T-cell (primary cell): Measurements from ENCODE around the gene UNC93A. TPM values are rescaled to one million over a fixed set of nuclear protein-coding genes. Genes with fewer than 3 reads are reported as not detected.
"Not testable (repeated sequence)": the region's sequence is repeated elsewhere in the genome, so short reads cannot be mapped to it uniquely, and the experiment has no call there.

Source experiments
- ATAC-seq, 4 experiments: fragments of 200-7000 bp in 3 of 4; fragments of 150-1000 bp in 1 of 4; cut with Tn5 transposase; replicated peaks in 1 of 4; 1 replicate in 3 of 4; 2 replicates in 1 of 4; pipeline ENCODE4 v1.10.0; 2021; ENCODE audit warnings: moderate library complexity in 3 of 4, mild to moderate bottlenecking in 2 of 4, moderate number of reproducible peaks in 1 of 4
- CTCF ChIA-PET, 2 donors: fragments of 300-600 bp; sonication (Branson Sonifier 250); formaldehyde crosslinking; loops; one replicate each; lab custom pipeline; 2022; ENCODE audit warnings: antibody characterized with exemption in 2 of 2; lab: Charles Lee
- POLR2A ChIA-PET, 2 donors: fragments of 300-600 bp; sonication (Branson Sonifier 250); formaldehyde crosslinking; loops; one replicate each; lab custom pipeline; 2022; ENCODE audit warnings: antibody characterized with exemption in 2 of 2; lab: Charles Lee
- DNase-seq, 35 experiments: peaks; one replicate each; pipeline versions ENCODE4 v3.0.0 to v3.0.0-alpha.2; 2013 to 2023
- H3K27ac ChIP-seq: one replicate; pipeline ENCODE4 v1.5.1; 2013; ENCODE audit warnings: low read length
- H3K27me3 ChIP-seq, 2 experiments: replicated peaks in 1 of 2; 1 replicate in 1 of 2; 2 replicates in 1 of 2; pipeline versions ENCODE4 v1.6.1 to v1.7.0; 2013; ENCODE audit warnings: low read length in 1 of 2, mixed read lengths in 1 of 2; ENCODE audit not compliant: control insufficient read depth in 2 of 2, insufficient read depth in 2 of 2; ENCODE audit errors: extremely low read depth in 1 of 2
- H3K36me3 ChIP-seq, 2 donors: 1 replicate in 1 of 2; 2 replicates in 1 of 2; pipeline versions ENCODE4 v1.6.1 to v1.7.0; 2013; ENCODE audit warnings: low read length in 1 of 2; ENCODE audit not compliant: control insufficient read depth in 2 of 2, insufficient read depth in 1 of 2; ENCODE audit errors: extremely low read depth in 1 of 2
- H3K4me1 ChIP-seq, 2 experiments: 1 replicate in 1 of 2; 2 replicates in 1 of 2; pipeline versions ENCODE4 v1.6.1 to v1.7.0; 2013; ENCODE audit warnings: low read length in 2 of 2, mixed read lengths in 1 of 2; ENCODE audit not compliant: insufficient read depth in 2 of 2, control insufficient read depth in 1 of 2; ENCODE audit errors: extremely low read depth in 1 of 2
- H3K4me3 ChIP-seq, 2 donors: 1 replicate in 1 of 2; 2 replicates in 1 of 2; pipeline versions ENCODE4 v1.5.1 to v1.7.0; 2013; ENCODE audit warnings: mild to moderate bottlenecking in 2 of 2, low read length in 1 of 2, moderate library complexity in 1 of 2; ENCODE audit not compliant: control insufficient read depth in 1 of 2; ENCODE audit errors: extremely low read depth in 1 of 2
- H3K9me3 ChIP-seq: 2 replicates; pipeline ENCODE4 v1.7.0; 2013
- H3K27ac Mint-ChIP-seq, 2 donors: one replicate each; pipeline ENCODE4 v1.8.0; 2020 to 2021; ENCODE audit warnings: mild to moderate bottlenecking in 2 of 2, mixed read lengths in 2 of 2
- H3K27me3 Mint-ChIP-seq, 2 donors: one replicate each; pipeline ENCODE4 v1.8.0; 2021 to 2022; ENCODE audit warnings: mixed read lengths in 2 of 2
- H3K36me3 Mint-ChIP-seq: one replicate; pipeline ENCODE4 v1.8.0; 2021; ENCODE audit warnings: mixed read lengths
- H3K4me1 Mint-ChIP-seq, 3 donors: one replicate each; pipeline ENCODE4 v1.8.0; 2020 to 2022; ENCODE audit warnings: mixed read lengths in 3 of 3, mild to moderate bottlenecking in 1 of 3
- H3K4me3 Mint-ChIP-seq, 3 donors: one replicate each; pipeline ENCODE4 v1.8.0; 2020 to 2022; ENCODE audit warnings: mild to moderate bottlenecking in 3 of 3, mixed read lengths in 3 of 3, moderate library complexity in 3 of 3
- H3K9me3 Mint-ChIP-seq, 3 donors: one replicate each; pipeline ENCODE4 v1.8.0; 2020 to 2022; ENCODE audit warnings: mixed read lengths in 3 of 3
- WGBS: methylation state at CpG from one replicate; pipeline ENCODE4 v1.1.5; 2013; ENCODE audit warnings: missing lambda C conversion rate; ENCODE audit not compliant: insufficient coverage; 5-methylcytosine and 5-hydroxymethylcytosine counted together
- total RNA-seq, 35 experiments: library from RNA in 6 of 35; stranded (reverse) in 6 of 35; fragments of 120-200 nt in 1 of 35; gene quantifications; one replicate each; pipeline versions ENCODE4 v1.2.1 to v1.2.4 and lab custom pipeline; 2013 to 2026

The UNC93A gene
- total RNA-seq (not detected), total RNA-seq (lab: John Stamatoyannopoulos, UW) (0 reads per million in 29 experiments)
- total RNA-seq (2013): not detected

GRCh38 chr6:167290786-167291622 lies at the start of gene UNC93A:
Gene UNC93A (plus strand): TSS chr6:167291315. CDS start chr6:167291490, 175 bp downstream.
- Mint-ChIP-seq H3K27me3 (peaks cover 6 to 8% of the 10 kb centered on the region in 2 donors), H3K9me3 (no peaks in the 10 kb centered on the region), H3K27ac (no peak within 1 kb of the TSS), H3K36me3 (no peaks in the 10 kb centered on the region), H3K4me1 (no peaks in the 10 kb centered on the region), H3K4me3 (no peak within 1 kb of the TSS)
- no peak for ATAC-seq
- CTCF ChIA-PET: interaction anchor here in 1 of 2 donors (0.5 to 1.1 kb wide), 3 partner anchors 203 to 910 kb away, joined by 3 to 4 read pairs (median 3); no protein-coding TSS in a partner anchor
- no peaks in the 10 kb centered on the region for H3K9me3 ChIP-seq
- POLR2A ChIA-PET: interaction anchor here in 1 of 2 donors (0.6 kb wide), 1 partner anchor 75 kb away, joined by 7 read pairs; no protein-coding TSS in a partner anchor
- peaks cover 0 to 3% of the 10 kb centered on the region in 2 experiments for H3K4me1 ChIP-seq
- 20% methylated on average over 2 of the region's 7 CpGs for WGBS
- no peak for DNase-seq
- H3K4me3 ChIP-seq: no peak within 1 kb of the TSS
- no peak within 1 kb of the TSS for H3K27ac ChIP-seq
- peaks cover 0 to 22% of the 10 kb centered on the region in 2 experiments for H3K27me3 ChIP-seq
- no peaks in the 10 kb centered on the region for H3K36me3 ChIP-seq

GRCh38 chr6:167241321-167242134 lies 49.6 kb upstream of the UNC93A start:
- H3K4me3 ChIP-seq, H3K4me3 Mint-ChIP-seq, ATAC-seq, CTCF ChIA-PET, H3K36me3 Mint-ChIP-seq, H3K4me1 Mint-ChIP-seq, H3K4me1 ChIP-seq, H3K9me3 Mint-ChIP-seq, H3K27me3 ChIP-seq, H3K36me3 ChIP-seq, H3K9me3 ChIP-seq, DNase-seq, POLR2A ChIA-PET, H3K27ac ChIP-seq, H3K27ac Mint-ChIP-seq: not testable (repeated sequence)
- H3K27me3 Mint-ChIP-seq: peaks cover 0 to 17% of the 10 kb centered on the region in 2 donors
- WGBS: 97% methylated on average over 6 of the region's 30 CpGs

- H3K9me3 ChIP-seq, CTCF ChIA-PET, H3K9me3 Mint-ChIP-seq, H3K36me3 ChIP-seq, H3K4me3 Mint-ChIP-seq, POLR2A ChIA-PET, H3K4me1 ChIP-seq, H3K4me1 Mint-ChIP-seq, ATAC-seq, H3K27ac Mint-ChIP-seq, DNase-seq, H3K36me3 Mint-ChIP-seq, H3K27ac ChIP-seq, H3K4me3 ChIP-seq: not testable (repeated sequence)
- peaks cover 0 to 12% of the 10 kb centered on the region in 2 experiments for H3K27me3 ChIP-seq
- no CpG with 5 or more reads among the region's 7 CpGs for whole genome bisulfite sequencing
- H3K27me3 Mint-ChIP-seq: peaks cover 0 to 14% of the 10 kb centered on the region in 2 donors
Measured at GRCh38 chr6:167242135-167242506, 49.0 kb upstream of the UNC93A start.

- 83% methylated on average over 4 of the region's 6 CpGs for WGBS
Measured at GRCh38 chr6:167242511-167243051, 48.5 kb upstream of the UNC93A start.

GRCh38 chr6:167244064-167244960 lies 46.8 kb upstream of the UNC93A start:
- H3K4me3 Mint-ChIP-seq: no peak overlapping the region
- POLR2A ChIA-PET: no interaction called here
- DNase-seq (no peak), ATAC-seq (no peak)
- no peaks in the 10 kb centered on the region for H3K4me1 Mint-ChIP-seq
- CTCF ChIA-PET: no interaction called here
- H3K27me3 Mint-ChIP-seq: peaks cover 0 to 8% of the 10 kb centered on the region in 2 donors
- H3K27ac Mint-ChIP-seq: no peak overlapping the region
- H3K9me3 ChIP-seq: no peaks in the 10 kb centered on the region
- H3K27me3 ChIP-seq: peaks cover 0 to 18% of the 10 kb centered on the region in 2 experiments
- H3K4me1 ChIP-seq: no peaks in the 10 kb centered on the region
- no peaks in the 10 kb centered on the region for H3K36me3 Mint-ChIP-seq
- no peak overlapping the region for H3K27ac ChIP-seq
- H3K4me3 ChIP-seq: no peak overlapping the region
- H3K9me3 Mint-ChIP-seq: no peaks in the 10 kb centered on the region
- 41% methylated on average over 4 of the region's 11 CpGs for WGBS
- no peaks in the 10 kb centered on the region for H3K36me3 ChIP-seq

More at GRCh38 chr6:167242511-167243051, 48.5 kb upstream of the UNC93A start:
- H3K36me3 ChIP-seq, H3K27me3 ChIP-seq, CTCF ChIA-PET, H3K9me3 ChIP-seq, H3K9me3 Mint-ChIP-seq, DNase-seq, ATAC-seq, H3K4me3 Mint-ChIP-seq, H3K27ac ChIP-seq, POLR2A ChIA-PET, H3K4me1 Mint-ChIP-seq, H3K36me3 Mint-ChIP-seq, H3K4me3 ChIP-seq, H3K27ac Mint-ChIP-seq, H3K27me3 Mint-ChIP-seq, H3K4me1 ChIP-seq: not testable (repeated sequence)
